GM23338 (cell line): ENCODE data around the gene INPPL1.

Experiments used
- CREB1 ChIP-seq: fragments of 250-450 bp; sonication (Bioruptor Pico); IDR thresholded peaks from 2 replicates; pipeline ENCODE4 v1.5.0; 2020; ENCODE audit warnings: low read depth, mild to moderate bottlenecking, moderate library complexity
- EZH2 ChIP-seq: fragments of 200-600 bp; sonication (generic); IDR thresholded peaks from one replicate; pipeline ENCODE4 v1.8.0; 2017; ENCODE audit warnings: antibody characterized with exemption, mild to moderate bottlenecking, low read depth; ENCODE audit not compliant: unreplicated experiment
- EZH2phosphoT487 ChIP-seq: fragments of 200-600 bp; sonication (generic); IDR thresholded peaks from one replicate; pipeline ENCODE4 v1.8.1; 2018; ENCODE audit warnings: antibody characterized with exemption; ENCODE audit not compliant: unreplicated experiment
- JUNB ChIP-seq: IDR thresholded peaks from one replicate; pipeline ENCODE4 v1.6.1; 2016; ENCODE audit warnings: antibody characterized with exemption; ENCODE audit not compliant: unreplicated experiment
- POLR2AphosphoS5 ChIP-seq: IDR thresholded peaks from 2 replicates; pipeline ENCODE4 v1.6.1; 2016; ENCODE audit warnings: antibody characterized with exemption, low read depth
- STAT1 ChIP-seq: IDR thresholded peaks from one replicate; pipeline ENCODE4 v1.6.1; 2016; ENCODE audit warnings: antibody characterized with exemption; ENCODE audit not compliant: unreplicated experiment
- ZNF114 ChIP-seq: fragments of 250-450 bp; sonication (Bioruptor Pico); IDR thresholded peaks from 2 replicates; pipeline ENCODE4 v1.5.0; 2020; ENCODE audit warnings: mild to moderate bottlenecking, moderate library complexity
- ZNF331 ChIP-seq: fragments of 250-450 bp; sonication (Bioruptor Pico); IDR thresholded peaks from 2 replicates; pipeline ENCODE4 v1.5.0; 2020; ENCODE audit warnings: low read depth, mild to moderate bottlenecking, moderate library complexity
- TF ChIP-seq, protein P1 (sequence below), 2 experiments: fragments of 200-600 bp in 1 of 2; sonication (generic) in 1 of 2; conservative IDR thresholded peaks; 2 replicates each; pipeline versions ENCODE4 v1.5.1 to v1.6.1; 2016 to 2017; ENCODE audit warnings: antibody characterized with exemption in 2 of 2, low read depth in 2 of 2, mild to moderate bottlenecking in 2 of 2, moderate library complexity in 1 of 2
- TF ChIP-seq, protein P2 (sequence below): fragments of 250-450 bp; sonication (Bioruptor Pico); IDR thresholded peaks from 2 replicates; pipeline ENCODE4 v1.5.0; 2020; ENCODE audit warnings: mild to moderate bottlenecking, moderate library complexity
- TF ChIP-seq, protein P3 (sequence below): IDR thresholded peaks from one replicate; pipeline ENCODE4 v1.6.1; 2018; ENCODE audit warnings: antibody characterized with exemption; ENCODE audit not compliant: unreplicated experiment

DNA sequence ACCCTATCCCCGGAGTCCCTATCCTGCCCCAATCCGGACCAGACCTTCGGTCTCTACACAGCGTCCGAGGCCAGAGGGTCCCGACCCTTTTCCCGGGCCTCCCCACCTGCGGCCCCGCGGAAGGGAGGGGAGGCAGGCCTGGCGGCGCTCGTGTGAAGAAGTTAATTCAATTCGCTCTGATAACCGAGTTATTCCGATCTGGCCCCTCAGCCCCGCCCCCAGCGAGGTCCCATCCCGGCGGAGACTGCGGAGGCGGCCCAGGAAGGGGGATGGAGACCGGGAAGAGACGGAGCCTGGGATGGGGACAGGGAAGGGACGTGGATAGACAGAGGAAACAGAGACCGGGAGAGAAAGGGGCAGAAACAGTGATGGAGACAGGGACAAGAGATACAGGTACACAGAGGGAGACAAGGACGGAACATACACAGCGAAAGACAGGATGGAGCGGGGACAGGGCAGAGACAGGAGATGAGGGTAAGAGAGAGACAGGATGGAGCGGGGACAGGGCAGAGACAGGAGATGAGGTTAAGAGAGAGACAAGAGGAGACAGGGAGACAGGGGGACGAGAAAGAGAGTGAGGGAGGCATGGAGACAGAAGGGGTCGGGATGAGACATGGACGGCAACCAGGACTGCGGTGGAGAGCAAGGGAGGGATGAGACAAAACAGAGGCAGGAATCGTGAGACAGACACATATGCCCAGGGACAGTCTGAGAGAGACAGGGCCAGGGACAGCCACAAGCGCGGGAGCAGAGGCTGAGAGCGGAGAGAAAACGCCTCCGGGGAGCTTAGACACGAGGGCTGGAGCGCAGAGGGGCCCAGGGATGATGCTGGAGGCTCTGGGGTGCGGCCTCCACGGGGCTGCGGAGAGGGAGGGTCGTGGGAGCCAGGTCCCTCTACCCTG lies 20.0 kb downstream of the INPPL1 start:
- TF ChIP-seq EZH2phosphoT487 (no peak), POLR2AphosphoS5 (no peak; the same call in 1 of the 2 replicates), CREB1 (CRISPR knock-in tag) (no peak), ZNF114 (CRISPR knock-in tag) (no peak), EZH2 (peak; percentile 84), ZNF331 (no peak), STAT1 (no peak), JUNB (no peak)
- TF ChIP-seq, protein P1, sequence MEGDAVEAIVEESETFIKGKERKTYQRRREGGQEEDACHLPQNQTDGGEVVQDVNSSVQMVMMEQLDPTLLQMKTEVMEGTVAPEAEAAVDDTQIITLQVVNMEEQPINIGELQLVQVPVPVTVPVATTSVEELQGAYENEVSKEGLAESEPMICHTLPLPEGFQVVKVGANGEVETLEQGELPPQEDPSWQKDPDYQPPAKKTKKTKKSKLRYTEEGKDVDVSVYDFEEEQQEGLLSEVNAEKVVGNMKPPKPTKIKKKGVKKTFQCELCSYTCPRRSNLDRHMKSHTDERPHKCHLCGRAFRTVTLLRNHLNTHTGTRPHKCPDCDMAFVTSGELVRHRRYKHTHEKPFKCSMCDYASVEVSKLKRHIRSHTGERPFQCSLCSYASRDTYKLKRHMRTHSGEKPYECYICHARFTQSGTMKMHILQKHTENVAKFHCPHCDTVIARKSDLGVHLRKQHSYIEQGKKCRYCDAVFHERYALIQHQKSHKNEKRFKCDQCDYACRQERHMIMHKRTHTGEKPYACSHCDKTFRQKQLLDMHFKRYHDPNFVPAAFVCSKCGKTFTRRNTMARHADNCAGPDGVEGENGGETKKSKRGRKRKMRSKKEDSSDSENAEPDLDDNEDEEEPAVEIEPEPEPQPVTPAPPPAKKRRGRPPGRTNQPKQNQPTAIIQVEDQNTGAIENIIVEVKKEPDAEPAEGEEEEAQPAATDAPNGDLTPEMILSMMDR (conservative IDR thresholded peaks at IDR 0.05; ENCODE audit: low read depth in 2 of 2), result no peak
- TF ChIP-seq, protein P2, sequence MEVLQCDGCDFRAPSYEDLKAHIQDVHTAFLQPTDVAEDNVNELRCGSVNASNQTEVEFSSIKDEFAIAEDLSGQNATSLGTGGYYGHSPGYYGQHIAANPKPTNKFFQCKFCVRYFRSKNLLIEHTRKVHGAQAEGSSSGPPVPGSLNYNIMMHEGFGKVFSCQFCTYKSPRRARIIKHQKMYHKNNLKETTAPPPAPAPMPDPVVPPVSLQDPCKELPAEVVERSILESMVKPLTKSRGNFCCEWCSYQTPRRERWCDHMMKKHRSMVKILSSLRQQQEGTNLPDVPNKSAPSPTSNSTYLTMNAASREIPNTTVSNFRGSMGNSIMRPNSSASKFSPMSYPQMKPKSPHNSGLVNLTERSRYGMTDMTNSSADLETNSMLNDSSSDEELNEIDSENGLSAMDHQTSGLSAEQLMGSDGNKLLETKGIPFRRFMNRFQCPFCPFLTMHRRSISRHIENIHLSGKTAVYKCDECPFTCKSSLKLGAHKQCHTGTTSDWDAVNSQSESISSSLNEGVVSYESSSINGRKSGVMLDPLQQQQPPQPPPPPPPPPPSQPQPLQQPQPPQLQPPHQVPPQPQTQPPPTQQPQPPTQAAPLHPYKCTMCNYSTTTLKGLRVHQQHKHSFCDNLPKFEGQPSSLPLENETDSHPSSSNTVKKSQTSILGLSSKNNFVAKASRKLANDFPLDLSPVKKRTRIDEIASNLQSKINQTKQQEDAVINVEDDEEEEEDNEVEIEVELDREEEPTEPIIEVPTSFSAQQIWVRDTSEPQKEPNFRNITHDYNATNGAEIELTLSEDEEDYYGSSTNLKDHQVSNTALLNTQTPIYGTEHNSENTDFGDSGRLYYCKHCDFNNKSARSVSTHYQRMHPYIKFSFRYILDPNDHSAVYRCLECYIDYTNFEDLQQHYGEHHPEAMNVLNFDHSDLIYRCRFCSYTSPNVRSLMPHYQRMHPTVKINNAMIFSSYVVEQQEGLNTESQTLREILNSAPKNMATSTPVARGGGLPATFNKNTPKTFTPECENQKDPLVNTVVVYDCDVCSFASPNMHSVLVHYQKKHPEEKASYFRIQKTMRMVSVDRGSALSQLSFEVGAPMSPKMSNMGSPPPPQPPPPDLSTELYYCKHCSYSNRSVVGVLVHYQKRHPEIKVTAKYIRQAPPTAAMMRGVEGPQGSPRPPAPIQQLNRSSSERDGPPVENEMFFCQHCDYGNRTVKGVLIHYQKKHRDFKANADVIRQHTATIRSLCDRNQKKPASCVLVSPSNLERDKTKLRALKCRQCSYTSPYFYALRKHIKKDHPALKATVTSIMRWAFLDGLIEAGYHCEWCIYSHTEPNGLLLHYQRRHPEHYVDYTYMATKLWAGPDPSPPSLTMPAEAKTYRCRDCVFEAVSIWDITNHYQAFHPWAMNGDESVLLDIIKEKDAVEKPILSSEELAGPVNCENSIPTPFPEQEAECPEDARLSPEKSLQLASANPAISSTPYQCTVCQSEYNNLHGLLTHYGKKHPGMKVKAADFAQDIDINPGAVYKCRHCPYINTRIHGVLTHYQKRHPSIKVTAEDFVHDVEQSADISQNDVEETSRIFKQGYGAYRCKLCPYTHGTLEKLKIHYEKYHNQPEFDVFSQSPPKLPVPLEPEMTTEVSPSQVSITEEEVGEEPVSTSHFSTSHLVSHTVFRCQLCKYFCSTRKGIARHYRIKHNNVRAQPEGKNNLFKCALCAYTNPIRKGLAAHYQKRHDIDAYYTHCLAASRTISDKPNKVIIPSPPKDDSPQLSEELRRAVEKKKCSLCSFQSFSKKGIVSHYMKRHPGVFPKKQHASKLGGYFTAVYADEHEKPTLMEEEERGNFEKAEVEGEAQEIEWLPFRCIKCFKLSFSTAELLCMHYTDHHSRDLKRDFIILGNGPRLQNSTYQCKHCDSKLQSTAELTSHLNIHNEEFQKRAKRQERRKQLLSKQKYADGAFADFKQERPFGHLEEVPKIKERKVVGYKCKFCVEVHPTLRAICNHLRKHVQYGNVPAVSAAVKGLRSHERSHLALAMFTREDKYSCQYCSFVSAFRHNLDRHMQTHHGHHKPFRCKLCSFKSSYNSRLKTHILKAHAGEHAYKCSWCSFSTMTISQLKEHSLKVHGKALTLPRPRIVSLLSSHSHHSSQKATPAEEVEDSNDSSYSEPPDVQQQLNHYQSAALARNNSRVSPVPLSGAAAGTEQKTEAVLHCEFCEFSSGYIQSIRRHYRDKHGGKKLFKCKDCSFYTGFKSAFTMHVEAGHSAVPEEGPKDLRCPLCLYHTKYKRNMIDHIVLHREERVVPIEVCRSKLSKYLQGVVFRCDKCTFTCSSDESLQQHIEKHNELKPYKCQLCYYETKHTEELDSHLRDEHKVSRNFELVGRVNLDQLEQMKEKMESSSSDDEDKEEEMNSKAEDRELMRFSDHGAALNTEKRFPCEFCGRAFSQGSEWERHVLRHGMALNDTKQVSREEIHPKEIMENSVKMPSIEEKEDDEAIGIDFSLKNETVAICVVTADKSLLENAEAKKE (CRISPR knock-in tag), result no peak
- TF ChIP-seq, protein P3, sequence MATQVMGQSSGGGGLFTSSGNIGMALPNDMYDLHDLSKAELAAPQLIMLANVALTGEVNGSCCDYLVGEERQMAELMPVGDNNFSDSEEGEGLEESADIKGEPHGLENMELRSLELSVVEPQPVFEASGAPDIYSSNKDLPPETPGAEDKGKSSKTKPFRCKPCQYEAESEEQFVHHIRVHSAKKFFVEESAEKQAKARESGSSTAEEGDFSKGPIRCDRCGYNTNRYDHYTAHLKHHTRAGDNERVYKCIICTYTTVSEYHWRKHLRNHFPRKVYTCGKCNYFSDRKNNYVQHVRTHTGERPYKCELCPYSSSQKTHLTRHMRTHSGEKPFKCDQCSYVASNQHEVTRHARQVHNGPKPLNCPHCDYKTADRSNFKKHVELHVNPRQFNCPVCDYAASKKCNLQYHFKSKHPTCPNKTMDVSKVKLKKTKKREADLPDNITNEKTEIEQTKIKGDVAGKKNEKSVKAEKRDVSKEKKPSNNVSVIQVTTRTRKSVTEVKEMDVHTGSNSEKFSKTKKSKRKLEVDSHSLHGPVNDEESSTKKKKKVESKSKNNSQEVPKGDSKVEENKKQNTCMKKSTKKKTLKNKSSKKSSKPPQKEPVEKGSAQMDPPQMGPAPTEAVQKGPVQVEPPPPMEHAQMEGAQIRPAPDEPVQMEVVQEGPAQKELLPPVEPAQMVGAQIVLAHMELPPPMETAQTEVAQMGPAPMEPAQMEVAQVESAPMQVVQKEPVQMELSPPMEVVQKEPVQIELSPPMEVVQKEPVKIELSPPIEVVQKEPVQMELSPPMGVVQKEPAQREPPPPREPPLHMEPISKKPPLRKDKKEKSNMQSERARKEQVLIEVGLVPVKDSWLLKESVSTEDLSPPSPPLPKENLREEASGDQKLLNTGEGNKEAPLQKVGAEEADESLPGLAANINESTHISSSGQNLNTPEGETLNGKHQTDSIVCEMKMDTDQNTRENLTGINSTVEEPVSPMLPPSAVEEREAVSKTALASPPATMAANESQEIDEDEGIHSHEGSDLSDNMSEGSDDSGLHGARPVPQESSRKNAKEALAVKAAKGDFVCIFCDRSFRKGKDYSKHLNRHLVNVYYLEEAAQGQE, result no peak
